ENCODE measurements around the gene LMNA. TPM values are rescaled to one million over a fixed set of nuclear protein-coding genes. Genes with fewer than 3 reads are reported as not detected.

LMNA gene
- total RNA-seq, 1 donor from 2014 or later, result 141 TPM

DNA sequence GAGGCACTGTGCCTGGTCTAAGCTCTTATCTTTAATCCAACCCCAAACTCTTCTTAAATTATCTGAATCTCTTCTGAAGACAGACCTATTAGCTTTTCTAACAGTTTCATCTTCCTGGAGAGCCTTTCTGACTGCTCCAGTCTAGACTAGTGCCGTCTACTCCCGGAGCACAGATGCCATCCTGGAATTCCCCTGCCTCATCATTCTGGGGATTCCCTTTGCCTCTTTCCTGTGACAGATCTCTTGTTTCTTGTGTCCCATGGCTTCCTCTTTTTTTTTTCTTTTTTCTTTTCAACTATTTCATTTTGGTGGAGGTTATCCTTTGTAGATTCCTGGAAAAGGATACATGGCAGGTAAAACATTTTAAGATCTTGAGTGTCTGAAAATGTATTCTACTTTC is 50.6 kb downstream of the LMNA start:
- Mint-ChIP-seq H3K27ac (no peak overlapping the region), H3K9me3 (no peaks in the 10 kb centered on the region), H3K4me1 (ENCODE audit: unreplicated experiment) (peaks cover 7% of the 10 kb centered on the region), H3K27me3 (no peaks in the 10 kb centered on the region), H3K4me3 (no peak overlapping the region), H3K36me3 (no peaks in the 10 kb centered on the region)
- TF ChIP-seq, protein P1, sequence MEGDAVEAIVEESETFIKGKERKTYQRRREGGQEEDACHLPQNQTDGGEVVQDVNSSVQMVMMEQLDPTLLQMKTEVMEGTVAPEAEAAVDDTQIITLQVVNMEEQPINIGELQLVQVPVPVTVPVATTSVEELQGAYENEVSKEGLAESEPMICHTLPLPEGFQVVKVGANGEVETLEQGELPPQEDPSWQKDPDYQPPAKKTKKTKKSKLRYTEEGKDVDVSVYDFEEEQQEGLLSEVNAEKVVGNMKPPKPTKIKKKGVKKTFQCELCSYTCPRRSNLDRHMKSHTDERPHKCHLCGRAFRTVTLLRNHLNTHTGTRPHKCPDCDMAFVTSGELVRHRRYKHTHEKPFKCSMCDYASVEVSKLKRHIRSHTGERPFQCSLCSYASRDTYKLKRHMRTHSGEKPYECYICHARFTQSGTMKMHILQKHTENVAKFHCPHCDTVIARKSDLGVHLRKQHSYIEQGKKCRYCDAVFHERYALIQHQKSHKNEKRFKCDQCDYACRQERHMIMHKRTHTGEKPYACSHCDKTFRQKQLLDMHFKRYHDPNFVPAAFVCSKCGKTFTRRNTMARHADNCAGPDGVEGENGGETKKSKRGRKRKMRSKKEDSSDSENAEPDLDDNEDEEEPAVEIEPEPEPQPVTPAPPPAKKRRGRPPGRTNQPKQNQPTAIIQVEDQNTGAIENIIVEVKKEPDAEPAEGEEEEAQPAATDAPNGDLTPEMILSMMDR (conservative IDR thresholded peaks at IDR 0.05), result no peak
- DNase-seq (ENCODE audit: extremely low spot score, unreplicated experiment), result no peak

DNA sequence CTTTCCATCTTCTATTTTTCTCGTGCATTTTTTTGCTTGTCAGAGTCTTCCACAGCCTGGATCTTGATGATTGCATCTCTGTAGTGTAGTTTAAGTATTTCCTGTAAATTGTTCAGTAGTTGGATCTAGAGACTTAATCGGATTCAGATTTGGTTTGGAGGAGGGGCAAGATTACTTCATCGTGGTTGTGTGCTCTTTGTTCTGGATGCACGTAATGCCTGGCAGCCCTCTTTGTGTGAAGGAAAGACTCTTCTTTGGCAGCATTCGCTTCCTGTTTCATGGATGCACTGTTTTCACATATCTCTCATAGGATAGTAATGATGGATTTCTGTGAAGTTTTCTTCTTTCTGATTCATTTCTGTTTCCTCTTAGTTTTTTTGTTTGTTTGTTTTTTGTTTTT is 53.0 kb downstream of the LMNA start:
- Mint-ChIP-seq H3K9me3 (no peaks in the 10 kb centered on the region), H3K36me3 (no peaks in the 10 kb centered on the region), H3K4me3 (no peak overlapping the region), H3K4me1 (ENCODE audit: unreplicated experiment) (no peaks in the 10 kb centered on the region), H3K27me3 (no peaks in the 10 kb centered on the region), H3K27ac (no peak overlapping the region)
- DNase-seq (ENCODE audit: extremely low spot score, unreplicated experiment), result no peak
- TF ChIP-seq, protein P1 (conservative IDR thresholded peaks at IDR 0.05), result no peak

DNA sequence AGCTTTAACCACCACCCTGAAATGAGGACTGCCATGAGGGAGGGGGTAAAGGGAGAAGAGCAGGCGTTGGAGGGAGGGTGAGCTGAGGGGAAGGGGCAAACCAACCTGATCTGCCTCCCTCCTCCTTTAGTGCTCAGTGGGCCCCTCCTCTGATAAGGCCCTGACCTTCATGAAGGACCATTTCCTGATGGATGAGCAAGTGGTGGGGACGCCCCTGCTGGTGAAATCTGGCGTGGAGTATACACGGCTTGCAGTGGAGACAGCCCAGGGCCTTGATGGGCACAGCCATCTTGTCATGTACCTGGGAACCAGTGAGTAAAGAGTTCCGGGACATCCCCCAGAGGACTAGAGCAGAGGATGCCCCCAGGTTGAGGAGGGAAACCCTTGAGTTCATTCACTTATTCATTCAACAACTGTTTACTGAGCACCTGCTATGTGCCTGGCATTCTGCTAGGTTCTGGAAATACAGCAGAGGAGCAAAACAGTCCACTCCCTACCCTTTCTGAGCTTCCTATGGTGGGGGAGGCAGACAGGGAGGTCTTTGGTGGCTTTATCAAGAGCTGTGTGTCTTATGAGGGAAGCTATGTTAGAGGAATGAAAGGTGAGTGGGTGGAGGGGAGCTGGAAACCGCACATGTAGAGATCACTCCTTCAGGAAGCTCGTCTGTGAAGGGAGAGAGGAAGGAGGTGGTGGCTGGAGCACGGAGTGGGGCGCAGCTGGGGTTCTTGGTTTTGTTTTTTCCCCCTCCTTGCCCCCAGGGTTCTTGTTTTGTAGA is 58.4 kb downstream of the LMNA start:
- H3K27me3 Mint-ChIP-seq, result no peaks in the 10 kb centered on the region
- TF ChIP-seq, protein P1 (conservative IDR thresholded peaks at IDR 0.05), result no peak
- peaks cover 3% of the 10 kb centered on the region for H3K36me3 Mint-ChIP-seq
- H3K4me3 Mint-ChIP-seq, result no peak overlapping the region
- peaks cover 16% of the 10 kb centered on the region for H3K4me1 Mint-ChIP-seq (ENCODE audit: unreplicated experiment)
- no peak for DNase-seq (ENCODE audit: extremely low spot score, unreplicated experiment)
- no peaks in the 10 kb centered on the region for H3K9me3 Mint-ChIP-seq
- no peak overlapping the region for H3K27ac Mint-ChIP-seq

DNA sequence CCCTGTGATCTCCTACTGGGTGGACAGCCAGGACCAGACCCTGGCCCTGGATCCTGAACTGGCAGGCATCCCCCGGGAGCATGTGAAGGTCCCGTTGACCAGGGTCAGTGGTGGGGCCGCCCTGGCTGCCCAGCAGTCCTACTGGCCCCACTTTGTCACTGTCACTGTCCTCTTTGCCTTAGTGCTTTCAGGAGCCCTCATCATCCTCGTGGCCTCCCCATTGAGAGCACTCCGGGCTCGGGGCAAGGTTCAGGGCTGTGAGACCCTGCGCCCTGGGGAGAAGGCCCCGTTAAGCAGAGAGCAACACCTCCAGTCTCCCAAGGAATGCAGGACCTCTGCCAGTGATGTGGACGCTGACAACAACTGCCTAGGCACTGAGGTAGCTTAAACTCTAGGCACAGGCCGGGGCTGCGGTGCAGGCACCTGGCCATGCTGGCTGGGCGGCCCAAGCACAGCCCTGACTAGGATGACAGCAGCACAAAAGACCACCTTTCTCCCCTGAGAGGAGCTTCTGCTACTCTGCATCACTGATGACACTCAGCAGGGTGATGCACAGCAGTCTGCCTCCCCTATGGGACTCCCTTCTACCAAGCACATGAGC is 62.2 kb downstream of the LMNA start:
- Mint-ChIP-seq H3K36me3 (peaks cover 3% of the 10 kb centered on the region), H3K4me3 (no peak overlapping the region), H3K4me1 (ENCODE audit: unreplicated experiment) (peaks cover 24% of the 10 kb centered on the region), H3K27me3 (no peaks in the 10 kb centered on the region), H3K9me3 (no peaks in the 10 kb centered on the region), H3K27ac (no peak overlapping the region)
- TF ChIP-seq, protein P1 (conservative IDR thresholded peaks at IDR 0.05), result no peak
- DNase-seq (ENCODE audit: extremely low spot score, unreplicated experiment), result no peak

DNA sequence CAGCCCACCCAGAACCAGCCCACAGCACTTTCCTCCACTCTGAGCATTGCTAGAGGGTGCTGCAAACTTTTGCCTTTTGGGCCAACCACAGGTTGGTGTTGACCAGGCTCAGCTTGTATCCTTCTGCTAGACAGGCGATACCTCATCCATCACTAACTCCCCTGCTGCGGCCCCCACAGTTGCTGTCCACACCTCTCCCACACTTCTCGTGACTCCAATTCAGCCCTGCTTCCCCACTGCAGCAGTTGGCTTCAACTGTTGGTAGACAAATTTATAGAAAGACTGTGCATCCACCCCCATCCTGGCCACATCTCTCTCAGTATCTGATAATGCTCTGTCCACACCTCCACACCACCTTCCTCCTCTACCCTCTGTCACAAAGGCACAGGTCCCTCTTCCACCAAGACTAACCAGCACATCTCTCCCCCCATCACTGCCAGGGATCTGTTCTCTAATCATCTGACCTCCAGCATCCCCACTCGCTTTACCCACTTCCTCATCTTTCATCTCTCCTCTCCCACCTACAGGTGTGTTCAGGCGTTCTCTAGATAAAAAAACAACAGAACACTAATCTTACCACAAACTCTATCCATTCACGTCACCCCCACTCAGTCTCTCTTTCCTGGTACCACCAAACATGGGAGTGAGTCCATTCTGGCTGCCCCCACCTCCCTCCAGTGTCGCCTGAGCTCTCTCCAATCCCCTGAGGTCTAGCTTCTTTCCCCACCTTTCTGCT is 63.6 kb downstream of the LMNA start:
- Mint-ChIP-seq H3K36me3 (peaks cover 3% of the 10 kb centered on the region), H3K27ac (peak overlapping the region; percentile 13), H3K4me1 (ENCODE audit: unreplicated experiment) (peaks cover 29% of the 10 kb centered on the region), H3K27me3 (no peaks in the 10 kb centered on the region), H3K4me3 (peak overlapping the region; percentile 47), H3K9me3 (no peaks in the 10 kb centered on the region)
- no peak for DNase-seq (ENCODE audit: extremely low spot score, unreplicated experiment)
- TF ChIP-seq, protein P1 (conservative IDR thresholded peaks at IDR 0.05), result no peak

Measured in type B pancreatic cell (in vitro differentiated cells).